RKO (cell line): ENCODE results near the gene TEX52.

Experiments used
- DNase-seq: peaks from one replicate; pipeline ENCODE4 v3.0.0-alpha.2; 2016; ENCODE audit warnings: low spot score

Gene TEX52

DNA sequence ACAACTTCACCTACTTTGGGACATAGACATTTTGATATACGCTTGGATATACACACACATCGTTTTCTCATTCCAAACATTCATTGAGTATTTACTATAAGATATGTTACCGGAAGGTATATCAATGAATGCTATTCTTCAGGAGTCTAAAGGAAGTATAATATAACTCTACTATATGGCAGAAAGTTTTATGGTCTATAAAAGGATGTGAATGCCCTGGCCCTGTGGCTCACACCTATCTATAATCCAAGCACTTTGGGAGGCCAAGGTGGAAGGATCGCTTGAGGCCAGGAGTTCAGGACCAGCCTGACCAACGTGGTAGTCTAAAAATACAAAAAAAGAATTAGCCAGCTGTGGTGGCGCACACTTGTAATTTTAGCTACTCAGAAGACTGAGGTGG, 27.6 kb downstream of the TEX52 start:
- DNase-seq = no peak

DNA sequence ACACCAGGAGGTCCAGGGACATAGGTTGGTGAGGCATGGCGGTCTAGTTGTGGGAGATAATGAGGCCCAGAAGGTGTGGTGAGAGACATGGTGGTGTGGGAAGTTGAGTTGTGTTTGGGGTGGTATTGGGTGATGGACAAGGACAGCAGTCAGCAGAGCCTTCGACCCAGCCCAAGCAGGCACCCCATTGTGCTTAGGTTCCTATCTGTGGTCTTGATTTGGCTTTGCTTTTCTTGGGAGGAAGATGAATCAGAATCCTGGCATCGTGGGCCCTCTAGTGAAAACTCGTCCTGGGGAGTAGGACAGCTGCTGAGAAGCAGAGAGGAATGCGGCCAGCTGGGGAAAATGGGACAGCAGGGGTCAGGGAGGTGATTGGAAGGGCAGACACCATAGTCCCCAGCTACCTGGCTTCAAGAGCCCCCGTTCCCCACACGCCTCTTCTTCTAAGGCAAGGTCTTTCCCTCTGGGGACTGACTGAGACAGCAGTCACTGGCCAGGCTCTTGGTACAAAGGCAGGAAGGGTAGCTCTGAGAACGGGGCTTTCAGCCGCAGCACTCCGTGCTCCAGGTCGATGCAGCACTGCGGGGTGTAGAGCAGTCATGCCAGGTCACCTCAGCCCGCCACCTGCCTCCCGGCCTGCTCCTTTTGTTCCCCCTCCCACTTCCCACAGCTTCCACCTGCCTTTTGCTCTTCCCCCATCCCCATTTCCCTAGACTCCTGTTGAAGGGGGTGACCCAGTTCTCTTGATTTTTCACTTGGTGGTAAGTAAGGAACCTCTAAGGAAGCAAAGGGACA, 29.9 kb downstream of the TEX52 start:
- no peak for DNase-seq

DNA sequence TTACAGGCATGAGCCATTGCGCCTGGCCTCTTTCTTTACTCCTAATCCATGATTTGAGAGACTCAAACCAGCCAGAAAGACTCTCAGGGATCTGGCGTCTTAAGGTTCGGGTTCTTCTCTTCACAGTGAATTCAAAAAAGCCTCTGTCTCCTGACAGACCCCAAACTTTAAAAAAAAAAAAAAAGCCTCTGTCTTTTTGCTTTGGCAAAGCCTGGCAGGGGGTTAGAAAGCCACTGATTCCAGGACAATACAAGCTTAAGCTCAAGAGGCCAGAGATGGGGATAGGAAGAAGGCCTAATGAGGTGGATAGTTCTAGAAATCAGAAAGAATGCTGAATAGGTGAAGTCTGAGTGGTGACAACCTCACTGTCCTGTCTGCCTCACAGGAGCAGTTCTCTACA, 30.8 kb downstream of the TEX52 start:
- no peak for DNase-seq

DNA sequence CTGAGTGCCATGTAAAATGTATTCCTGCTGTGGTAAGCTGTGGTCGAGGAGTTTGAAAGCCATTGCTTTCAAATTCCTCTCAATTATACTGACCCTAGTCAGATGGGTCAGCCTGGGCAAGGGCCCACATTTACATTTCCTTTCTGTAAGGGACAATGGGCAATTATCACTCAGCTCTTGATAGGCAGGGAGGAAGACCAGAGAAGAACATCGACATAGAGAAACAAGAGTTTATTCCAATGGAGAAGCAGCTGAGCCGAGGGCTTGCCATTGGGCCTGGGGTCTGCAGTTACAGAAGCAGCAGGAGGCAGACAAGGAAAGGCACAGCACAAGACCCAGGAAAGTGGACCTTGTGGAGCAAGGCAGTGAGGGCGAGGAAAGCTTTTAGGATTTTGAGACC, 31.7 kb downstream of the TEX52 start:
- no peak for DNase-seq

DNA sequence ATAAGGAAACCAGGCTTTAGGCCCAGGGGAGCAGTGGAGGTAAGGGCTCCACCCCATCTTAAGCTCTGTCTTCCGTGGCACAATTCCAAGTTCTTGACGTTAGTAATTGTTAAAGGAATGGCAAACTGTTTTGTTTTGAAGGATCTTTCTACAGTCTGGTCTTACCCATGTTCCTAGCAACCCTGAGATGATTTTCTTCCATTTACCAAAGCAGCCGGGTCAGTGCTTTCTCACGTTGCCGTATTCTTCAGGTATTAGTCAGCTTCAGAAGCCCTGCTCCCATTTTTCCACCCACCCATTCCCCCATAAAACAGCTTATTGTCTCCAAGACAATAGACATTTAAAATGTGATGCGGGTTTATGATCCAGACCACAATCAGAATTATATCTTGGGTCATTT, 32.3 kb downstream of the TEX52 start:
- DNase-seq = no peak

DNA sequence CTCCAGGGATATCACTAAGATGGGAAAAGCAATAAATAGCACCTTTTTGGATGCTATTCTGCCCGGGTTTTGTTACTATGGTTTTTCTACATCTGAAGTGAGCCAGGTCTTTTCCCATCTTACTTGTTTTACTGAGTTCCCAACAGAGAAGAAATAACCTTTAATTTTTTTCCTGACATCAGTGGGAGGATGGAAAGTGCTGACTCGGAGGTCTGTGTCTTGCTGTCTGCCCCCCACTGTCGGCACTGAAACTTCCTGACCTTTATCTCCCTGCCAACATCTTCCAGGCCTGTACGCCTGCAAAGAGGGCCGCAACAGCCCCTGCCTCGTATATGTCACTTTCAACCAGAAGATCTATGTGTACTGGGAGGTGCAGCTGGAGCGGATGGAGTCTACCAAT, 33.4 kb downstream of the TEX52 start:
- DNase-seq = no peak

DNA sequence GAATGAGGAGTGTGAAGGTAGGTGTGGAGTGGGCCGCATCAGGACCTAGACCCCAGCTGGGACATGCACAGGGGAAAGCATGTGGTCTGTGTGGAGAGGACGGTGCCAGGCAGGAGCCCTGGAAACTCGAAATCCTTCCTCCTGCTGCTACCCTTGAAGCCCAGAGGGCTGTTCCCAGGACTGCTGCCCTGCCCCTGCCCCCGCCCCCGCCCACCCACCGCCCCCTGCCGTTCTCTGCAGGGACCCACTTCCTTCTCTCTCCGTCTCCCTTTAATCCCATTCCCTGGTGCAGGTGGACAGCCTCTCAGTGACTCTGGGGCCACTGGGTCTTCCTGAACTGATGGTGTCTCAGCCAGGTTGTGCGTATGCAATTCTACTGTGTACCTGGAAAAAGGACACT, 36.4 kb downstream of the TEX52 start:
- no peak for DNase-seq

DNA sequence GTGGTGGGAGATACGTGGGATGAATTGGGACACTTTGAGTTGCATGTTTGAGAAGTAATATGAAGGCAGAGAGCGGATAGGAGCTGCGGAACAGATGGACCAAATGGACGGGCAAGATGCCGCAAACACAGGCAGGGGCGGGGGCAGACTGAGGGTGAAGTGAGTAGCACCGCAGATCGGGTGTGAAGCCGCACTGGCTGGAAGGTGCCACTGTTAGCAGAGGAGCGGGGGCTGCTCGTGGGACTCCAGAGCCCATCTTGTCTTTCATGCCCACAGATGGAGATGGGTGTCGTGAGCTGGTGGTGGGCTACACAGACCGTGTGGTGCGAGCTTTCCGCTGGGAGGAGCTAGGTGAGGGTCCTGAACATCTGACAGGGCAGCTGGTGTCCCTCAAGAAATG, 37.0 kb downstream of the TEX52 start:
- no peak for DNase-seq

DNA sequence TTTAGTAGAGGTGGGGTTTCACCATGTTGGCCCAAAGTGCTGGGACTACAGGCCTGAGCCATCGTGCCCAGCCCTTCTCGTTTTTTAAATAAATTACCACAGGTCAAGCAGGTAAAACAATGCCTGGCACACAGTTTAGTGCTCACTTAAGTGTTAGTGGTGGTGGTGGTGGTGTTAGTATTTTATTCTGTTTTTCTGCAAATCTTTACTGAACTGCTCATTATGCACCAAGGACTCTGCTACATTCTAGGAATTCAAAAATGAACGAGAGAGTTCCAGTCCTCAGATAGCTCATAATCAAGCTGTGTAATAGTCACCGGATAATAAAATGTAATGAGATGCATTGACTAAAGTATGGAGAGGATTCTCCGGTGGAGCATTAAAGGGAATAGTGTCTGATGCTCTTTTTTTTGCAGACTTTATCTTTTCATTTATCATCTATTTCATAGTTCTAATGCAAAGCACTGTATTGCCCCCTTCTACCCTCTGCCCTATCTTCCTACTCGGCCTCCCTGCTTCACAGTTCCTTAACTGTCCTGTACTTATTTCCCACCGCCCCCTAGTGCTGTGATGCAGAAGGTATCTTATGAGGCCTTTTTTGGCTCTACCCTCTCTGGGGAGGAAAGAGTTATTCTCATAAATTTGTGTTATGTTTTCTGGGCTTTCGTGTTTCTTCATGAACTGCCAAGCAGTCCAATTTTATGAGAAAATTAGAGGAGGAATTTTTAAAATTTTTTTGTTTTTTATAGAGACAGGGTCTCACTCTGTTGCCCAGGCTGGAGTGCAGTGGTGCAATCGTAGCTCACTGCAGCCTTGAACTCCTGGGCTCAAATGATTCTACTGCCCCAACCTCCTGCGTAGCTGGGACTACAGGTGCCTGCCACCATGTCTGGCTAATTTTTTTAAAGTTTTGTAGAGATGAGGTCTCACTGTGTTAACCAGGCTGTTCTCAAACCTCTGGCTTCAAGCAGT, 43.3 kb downstream of the TEX52 start:
- DNase-seq = peak; percentile 87

DNA sequence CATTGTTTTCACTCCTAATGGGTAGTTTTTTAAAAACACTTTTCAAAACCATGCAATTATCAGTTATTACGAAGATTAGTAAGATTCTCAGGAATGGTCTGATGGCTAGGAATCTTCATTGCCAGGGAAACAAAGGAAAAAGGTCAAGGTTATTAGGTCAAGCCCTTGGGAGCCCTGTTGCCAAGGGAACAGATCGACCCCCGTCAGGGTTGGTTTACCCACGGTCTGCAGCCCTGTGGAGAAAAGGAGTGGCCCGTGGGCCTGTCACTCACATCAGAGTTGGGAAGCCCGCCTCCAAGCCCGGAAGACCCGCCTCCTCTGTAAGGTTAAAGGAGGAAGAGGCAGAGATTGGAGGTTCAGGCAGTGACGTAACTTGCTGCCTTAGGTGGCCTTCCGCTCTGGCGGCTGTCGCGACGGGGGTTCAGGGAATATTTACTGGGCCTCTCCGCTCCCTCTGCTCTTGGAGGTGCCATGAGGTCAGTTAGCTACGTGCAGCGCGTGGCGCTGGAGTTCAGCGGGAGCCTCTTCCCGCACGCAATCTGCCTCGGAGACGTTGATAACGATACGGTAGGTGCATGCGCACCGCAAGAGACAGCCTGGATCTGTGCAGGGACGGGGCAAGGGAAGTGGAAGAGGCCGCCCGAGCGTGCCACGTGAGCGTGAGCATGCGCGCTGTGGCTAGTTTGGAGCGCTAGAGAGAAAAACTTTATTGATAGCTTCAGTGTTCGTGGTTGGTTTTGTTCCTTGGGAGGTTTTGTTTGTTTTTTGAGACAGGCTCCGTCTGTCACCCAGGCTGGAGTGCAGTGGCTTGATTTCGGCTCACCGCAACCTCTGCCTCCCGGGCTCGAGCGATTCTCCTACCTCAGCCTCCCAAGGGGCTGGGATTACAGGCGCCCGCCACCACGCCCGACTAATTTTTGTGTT, 44.3 kb downstream of the TEX52 start, which contains the start of gene ITFG2:
Gene ITFG2, plus strand, starts transcription at position 379 of the 924 bp plus-strand sequence. Its CDS starts 93 bp downstream, at position 472.
- DNase-seq = peak; percentile 99

DNA sequence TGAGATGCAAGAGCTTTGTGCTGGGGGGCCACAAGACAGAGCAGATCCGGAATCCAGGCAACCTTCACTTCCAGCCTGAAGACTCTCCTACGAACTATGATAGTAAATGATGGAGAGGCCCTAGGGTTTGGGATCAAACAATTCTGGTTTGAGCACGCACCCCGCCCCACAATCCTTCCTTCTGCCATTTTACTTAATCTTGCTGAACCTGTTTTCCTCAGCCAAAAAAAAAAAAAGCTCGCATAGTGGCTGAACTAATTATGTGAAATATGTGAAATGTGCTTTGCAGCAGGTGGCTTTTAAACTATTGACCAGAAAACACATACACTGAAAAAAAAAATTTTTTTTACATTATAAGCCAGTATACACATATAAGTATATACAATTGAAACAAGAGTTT, 45.0 kb downstream of the TEX52 start:
- no peak for DNase-seq

DNA sequence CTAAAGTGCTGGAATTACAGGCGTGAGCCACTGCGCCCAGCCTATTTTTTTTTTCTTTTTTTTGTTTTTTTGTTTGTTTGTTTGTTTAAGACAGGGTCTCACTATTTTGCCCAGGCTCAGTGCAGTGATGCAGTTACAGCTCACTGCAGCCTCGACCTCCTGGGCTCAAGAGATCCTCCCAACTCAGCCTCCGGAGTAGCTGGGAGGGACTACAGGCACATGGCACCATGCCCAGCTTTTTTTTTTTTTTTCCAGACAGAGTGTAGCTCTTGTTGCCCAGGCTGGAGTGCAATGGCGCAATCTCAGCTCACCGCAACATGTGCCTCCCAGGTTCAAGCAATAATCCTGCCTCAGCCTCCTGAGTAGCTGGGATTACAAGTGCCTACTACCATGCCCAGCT, 50.1 kb downstream of the TEX52 start:
- DNase-seq = no peak

DNA sequence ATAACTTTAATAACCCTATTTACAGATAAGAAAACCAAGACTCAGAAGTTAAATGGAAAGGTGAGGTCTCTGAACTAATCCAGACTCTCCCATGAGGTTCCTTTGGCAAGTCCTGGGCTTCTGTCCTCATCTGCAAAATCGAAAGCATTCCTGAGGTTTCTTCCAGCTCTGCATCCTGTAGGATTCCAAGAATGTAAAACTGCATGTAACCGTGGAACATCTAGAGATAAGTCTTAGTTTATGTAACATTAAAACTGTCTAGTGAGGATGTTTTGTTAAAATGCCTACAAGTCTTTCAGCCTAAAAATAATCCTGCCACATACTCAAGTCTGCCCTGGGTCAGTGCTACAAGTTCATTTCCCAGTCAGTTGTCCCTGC, 51.7 kb downstream of the TEX52 start:
- DNase-seq = no peak

DNA sequence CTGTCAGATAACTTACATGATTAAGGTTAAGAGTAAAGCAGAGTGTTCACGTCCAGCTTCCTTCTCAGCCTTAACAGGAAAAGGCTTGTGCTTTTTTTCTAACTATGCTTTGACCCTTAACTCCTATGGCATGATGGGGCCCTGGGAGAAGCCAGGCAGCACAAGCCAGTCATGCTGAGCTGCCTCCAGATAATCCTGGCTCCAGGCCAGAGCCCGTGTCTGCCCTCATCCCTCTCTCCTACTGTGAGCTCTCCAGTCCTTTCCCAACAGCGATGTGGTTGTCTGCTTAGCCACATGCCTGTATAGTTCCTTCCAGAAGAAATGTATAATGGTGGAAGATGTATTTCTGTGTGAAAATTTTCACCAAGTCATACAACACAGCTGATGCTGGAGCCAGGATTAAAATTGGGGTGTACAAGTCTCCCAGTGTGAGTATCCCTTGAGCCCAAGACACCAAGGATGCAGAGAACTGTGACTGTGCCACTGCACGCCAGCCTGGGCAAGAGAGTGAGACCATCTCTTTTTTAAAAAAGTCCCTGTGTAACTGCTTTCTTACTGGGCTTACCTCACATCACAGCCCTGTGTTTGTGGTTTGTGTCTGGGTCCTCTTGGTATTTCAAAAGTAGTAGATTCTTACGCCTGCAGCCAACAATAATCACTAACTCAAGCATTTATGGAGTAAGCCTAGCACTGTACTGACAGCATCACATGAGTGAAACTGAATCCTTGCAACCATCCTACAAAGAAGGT, 52.3 kb downstream of the TEX52 start:
- no peak for DNase-seq

DNA sequence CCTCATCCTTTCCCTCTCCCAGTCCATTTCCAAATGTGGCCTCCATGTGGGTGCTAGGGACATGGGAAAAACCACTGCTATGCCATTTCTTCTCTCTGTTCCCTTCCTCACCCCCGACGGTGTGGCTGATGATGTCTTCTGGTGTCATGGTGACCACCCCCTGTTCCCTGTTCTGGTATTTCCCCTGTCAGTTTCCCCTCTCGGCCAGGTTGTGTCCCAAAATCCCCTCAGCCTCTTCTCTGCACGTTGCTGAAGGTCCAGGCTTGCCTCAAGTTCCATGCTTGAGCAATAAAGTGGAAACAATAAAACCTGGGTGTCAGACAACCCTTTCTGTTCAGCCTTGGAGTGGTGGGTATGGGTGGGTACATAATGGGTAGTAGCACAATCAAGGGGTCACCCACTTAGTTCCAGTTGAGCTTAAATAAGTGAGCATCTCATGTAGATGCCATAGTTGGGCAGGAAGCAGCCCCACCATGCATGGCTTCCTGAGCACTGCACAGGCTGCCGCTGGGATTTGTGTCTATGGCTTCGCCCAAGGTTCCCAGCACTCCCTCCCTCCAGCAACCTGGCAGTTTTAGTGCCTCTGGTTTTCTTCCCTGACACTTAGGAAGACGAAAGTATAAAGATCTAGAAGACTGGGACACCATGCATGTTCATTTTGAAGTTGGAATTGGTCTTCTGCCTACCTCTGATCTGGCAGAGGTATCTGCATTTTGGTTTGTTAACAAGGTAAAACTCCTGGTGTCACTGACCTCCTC, 53.0 kb downstream of the TEX52 start:
- no peak for DNase-seq

DNA sequence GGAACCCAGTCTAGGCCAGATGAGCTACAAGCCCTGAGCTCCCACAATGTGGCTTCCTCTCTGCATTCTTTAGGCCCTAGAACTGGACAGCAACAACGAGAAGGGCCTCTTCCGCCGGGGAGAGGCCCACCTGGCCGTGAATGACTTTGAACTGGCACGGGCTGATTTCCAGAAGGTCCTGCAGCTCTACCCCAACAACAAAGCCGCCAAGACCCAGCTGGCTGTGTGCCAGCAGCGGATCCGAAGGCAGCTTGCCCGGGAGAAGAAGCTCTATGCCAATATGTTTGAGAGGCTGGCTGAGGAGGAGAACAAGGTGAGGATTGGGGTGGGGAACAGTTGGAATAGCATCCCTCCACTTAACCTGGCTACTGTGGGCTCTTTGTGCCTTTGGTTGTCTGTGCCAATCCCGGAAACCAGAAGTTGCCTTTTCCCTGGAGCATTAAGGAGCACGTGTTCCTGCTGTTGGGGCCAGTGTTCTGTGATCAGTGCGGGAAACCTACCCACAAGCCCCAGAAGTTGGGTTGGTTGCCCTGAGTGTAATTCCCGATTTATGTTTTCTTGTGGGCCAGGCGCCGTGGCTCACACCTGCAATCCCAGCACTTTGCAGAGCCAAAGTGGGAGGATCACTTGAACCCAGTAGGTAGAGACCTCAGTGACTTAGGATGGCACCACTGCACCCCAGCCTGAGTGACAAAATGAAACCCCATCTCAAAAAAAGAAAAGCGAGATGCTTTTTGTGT, 55.6 kb downstream of the TEX52 start:
- DNase-seq = no peak

DNA sequence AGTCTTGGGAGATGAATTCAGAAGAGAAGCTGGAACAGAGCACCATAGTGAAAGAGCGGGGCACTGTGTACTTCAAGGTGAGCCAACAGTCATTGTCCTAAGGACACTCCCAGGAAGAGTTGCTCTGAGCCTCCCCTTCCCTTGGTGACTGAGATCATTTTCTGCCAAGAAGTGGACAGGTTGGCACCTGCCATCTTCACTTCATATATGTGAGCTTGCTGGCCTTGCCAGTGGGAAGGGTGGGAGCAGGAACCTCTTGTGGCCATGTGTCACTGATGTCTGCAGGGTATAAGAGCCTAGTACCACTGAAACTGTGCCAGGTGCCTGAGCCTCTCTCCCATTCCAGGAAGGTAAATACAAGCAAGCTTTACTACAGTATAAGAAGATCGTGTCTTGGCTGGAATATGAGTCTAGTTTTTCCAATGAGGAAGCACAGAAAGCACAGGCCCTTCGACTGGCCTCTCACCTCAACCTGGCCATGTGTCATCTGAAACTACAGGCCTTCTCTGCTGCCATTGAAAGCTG, 56.7 kb downstream of the TEX52 start:
- DNase-seq = no peak
